ENCODE data around the gene HTR7. TPM values are rescaled to one million over a fixed set of nuclear protein-coding genes. Genes with fewer than 3 reads are reported as not detected.

The HTR7 gene
- total and polyA plus RNA-seq, 7 experiments from 2014 or later, result 0.11 to 0.32 (median 0.13) TPM; not detected in 4

GRCh38 chr10:90804354-90804753 lies 53.5 kb downstream of the HTR7 start:
- no peak overlapping the region for H3K4me3 ChIP-seq (ENCODE audit: low read length)
- Mint-ChIP-seq H3K27me3 (peaks cover 7 to 30% (median 17%) of the 10 kb centered on the region in 5 donors), H3K4me1 (no peaks in the 10 kb centered on the region), H3K27ac (no peak overlapping the region), H3K36me3 (no peaks in the 10 kb centered on the region), H3K9me3 (peaks cover 0 to 2% (median 0%) of the 10 kb centered on the region in 11 donors), H3K4me3 (no peak overlapping the region)
- no peaks in the 10 kb centered on the region for H3K4me1 ChIP-seq (ENCODE audit: control insufficient read depth in 2 of 2, insufficient read depth in 2 of 2, low read length in 2 of 2)
- POLR2A ChIA-PET, result no interaction called here
- no peak overlapping the region for H3K27ac ChIP-seq (ENCODE audit: low read depth, low read length)
- intact Hi-C loops (cut with micrococcal nuclease), result no loop called here
- no peaks in the 10 kb centered on the region for H3K9me3 ChIP-seq (ENCODE audit: control insufficient read depth in 2 of 3, low read length in 3 of 3)
- no peak for ATAC-seq
- H3K27me3 ChIP-seq (ENCODE audit: control insufficient read depth in 2 of 2, insufficient read depth in 2 of 2, low read length in 2 of 2), result no peaks in the 10 kb centered on the region
- no peak for DNase-seq
- CTCF ChIA-PET, result no interaction called here
- H3K36me3 ChIP-seq (ENCODE audit: control insufficient read depth in 2 of 3, insufficient read depth in 3 of 3, low read length in 3 of 3), result no peaks in the 10 kb centered on the region

GRCh38 chr10:90801608-90802007 lies 56.2 kb downstream of the HTR7 start:
- no peaks in the 10 kb centered on the region for H3K9me3 ChIP-seq (ENCODE audit: control insufficient read depth in 2 of 3, low read length in 3 of 3)
- H3K4me1 Mint-ChIP-seq, result no peaks in the 10 kb centered on the region
- ATAC-seq (no peak), DNase-seq (no peak)
- POLR2A ChIA-PET, result no interaction called here
- no peaks in the 10 kb centered on the region for H3K36me3 ChIP-seq (ENCODE audit: control insufficient read depth in 2 of 3, insufficient read depth in 3 of 3, low read length in 3 of 3)
- CTCF ChIA-PET, result no interaction called here
- no peaks in the 10 kb centered on the region for H3K27me3 ChIP-seq (ENCODE audit: control insufficient read depth in 2 of 2, insufficient read depth in 2 of 2, low read length in 2 of 2)
- peaks cover 0 to 4% (median 0%) of the 10 kb centered on the region in 11 donors for H3K9me3 Mint-ChIP-seq
- H3K4me3 ChIP-seq (ENCODE audit: low read length), result no peak overlapping the region
- intact Hi-C loops (cut with micrococcal nuclease), result no loop called here
- H3K27me3 Mint-ChIP-seq, result peaks cover 4 to 16% (median 12%) of the 10 kb centered on the region in 5 donors
- H3K4me1 ChIP-seq (ENCODE audit: control insufficient read depth in 2 of 2, insufficient read depth in 2 of 2, low read length in 2 of 2), result no peaks in the 10 kb centered on the region
- H3K4me3 Mint-ChIP-seq, result no peak overlapping the region
- no peak overlapping the region for H3K27ac ChIP-seq (ENCODE audit: low read depth, low read length)
- H3K36me3 Mint-ChIP-seq, result no peaks in the 10 kb centered on the region
- no peak overlapping the region for H3K27ac Mint-ChIP-seq

- H3K27me3 ChIP-seq (ENCODE audit: control insufficient read depth in 2 of 2, insufficient read depth in 2 of 2, low read length in 2 of 2), result no peaks in the 10 kb centered on the region
- DNase-seq (no peak), ATAC-seq (no peak)
- intact Hi-C loops (cut with micrococcal nuclease), result no loop called here
- no peaks in the 10 kb centered on the region for H3K36me3 ChIP-seq (ENCODE audit: control insufficient read depth in 2 of 3, insufficient read depth in 3 of 3, low read length in 3 of 3)
- peaks cover 0 to 6% (median 0%) of the 10 kb centered on the region in 5 donors for H3K36me3 Mint-ChIP-seq
- ChIA-PET CTCF (no interaction called here), POLR2A (no interaction called here)
- H3K4me3 ChIP-seq (ENCODE audit: low read length), result no peak overlapping the region
- no peak overlapping the region for H3K27ac ChIP-seq (ENCODE audit: low read depth, low read length)
- no peak overlapping the region for H3K27ac Mint-ChIP-seq
- H3K4me1 Mint-ChIP-seq, result no peaks in the 10 kb centered on the region
- H3K9me3 Mint-ChIP-seq, result peaks cover 2 to 10% (median 5%) of the 10 kb centered on the region in 11 donors
- H3K9me3 ChIP-seq (ENCODE audit: control insufficient read depth in 2 of 3, low read length in 3 of 3), result no peaks in the 10 kb centered on the region
- no peaks in the 10 kb centered on the region for H3K4me1 ChIP-seq (ENCODE audit: control insufficient read depth in 2 of 2, insufficient read depth in 2 of 2, low read length in 2 of 2)
- peaks cover 5 to 22% (median 12%) of the 10 kb centered on the region in 5 donors for H3K27me3 Mint-ChIP-seq
- H3K4me3 Mint-ChIP-seq, result no peak overlapping the region
Observed at GRCh38 chr10:90800232-90800796, 57.5 kb downstream of the HTR7 start.

- H3K27me3 ChIP-seq (ENCODE audit: control insufficient read depth in 2 of 2, insufficient read depth in 2 of 2, low read length in 2 of 2), result no peaks in the 10 kb centered on the region
- H3K36me3 Mint-ChIP-seq, result peaks cover 0 to 8% (median 0%) of the 10 kb centered on the region in 5 donors
- peak overlapping the region in 1 of 9 donors; percentile 21 for H3K27ac Mint-ChIP-seq
- ChIA-PET POLR2A (no interaction called here), CTCF (no interaction called here)
- H3K4me3 ChIP-seq (ENCODE audit: low read length), result no peak overlapping the region
- H3K4me1 Mint-ChIP-seq, result no peaks in the 10 kb centered on the region
- intact Hi-C loops (cut with micrococcal nuclease), result no loop called here
- H3K9me3 Mint-ChIP-seq, result peaks cover 2 to 11% (median 7%) of the 10 kb centered on the region in 11 donors
- ATAC-seq, result no peak
- H3K36me3 ChIP-seq (ENCODE audit: control insufficient read depth in 2 of 3, insufficient read depth in 3 of 3, low read length in 3 of 3), result no peaks in the 10 kb centered on the region
- no peak overlapping the region for H3K4me3 Mint-ChIP-seq
- H3K4me1 ChIP-seq (ENCODE audit: control insufficient read depth in 2 of 2, insufficient read depth in 2 of 2, low read length in 2 of 2), result no peaks in the 10 kb centered on the region
- no peak overlapping the region for H3K27ac ChIP-seq (ENCODE audit: low read depth, low read length)
- no peak for DNase-seq
- H3K27me3 Mint-ChIP-seq, result peaks cover 6 to 27% (median 15%) of the 10 kb centered on the region in 5 donors
- no peaks in the 10 kb centered on the region for H3K9me3 ChIP-seq (ENCODE audit: control insufficient read depth in 2 of 3, low read length in 3 of 3)
Observed at GRCh38 chr10:90799172-90799571, 58.7 kb downstream of the HTR7 start.

GRCh38 chr10:90798482-90798881 lies 59.4 kb downstream of the HTR7 start:
- intact Hi-C loops (cut with micrococcal nuclease), result no loop called here
- H3K4me3 Mint-ChIP-seq, result no peak overlapping the region
- no peaks in the 10 kb centered on the region for H3K4me1 Mint-ChIP-seq
- H3K27ac Mint-ChIP-seq, result no peak overlapping the region
- Histone ChIP-seq H3K27ac (ENCODE audit: low read depth, low read length) (no peak overlapping the region), H3K4me3 (ENCODE audit: low read length) (no peak overlapping the region), H3K27me3 (ENCODE audit: control insufficient read depth in 2 of 2, insufficient read depth in 2 of 2, low read length in 2 of 2) (no peaks in the 10 kb centered on the region), H3K36me3 (ENCODE audit: control insufficient read depth in 2 of 3, insufficient read depth in 3 of 3, low read length in 3 of 3) (no peaks in the 10 kb centered on the region), H3K4me1 (ENCODE audit: control insufficient read depth in 2 of 2, insufficient read depth in 2 of 2, low read length in 2 of 2) (no peaks in the 10 kb centered on the region), H3K9me3 (ENCODE audit: control insufficient read depth in 2 of 3, low read length in 3 of 3) (no peaks in the 10 kb centered on the region)
- H3K27me3 Mint-ChIP-seq, result peaks cover 9 to 26% (median 15%) of the 10 kb centered on the region in 5 donors
- H3K36me3 Mint-ChIP-seq, result peaks cover 0 to 8% (median 0%) of the 10 kb centered on the region in 5 donors
- ChIA-PET POLR2A (no interaction called here), CTCF (no interaction called here)
- ATAC-seq (no peak), DNase-seq (no peak)
- H3K9me3 Mint-ChIP-seq, result peaks cover 2 to 11% (median 7%) of the 10 kb centered on the region in 11 donors

GRCh38 chr10:90790422-90790821 lies 67.4 kb downstream of the HTR7 start:
- Histone ChIP-seq H3K4me1 (ENCODE audit: control insufficient read depth in 2 of 2, insufficient read depth in 2 of 2, low read length in 2 of 2) (no peaks in the 10 kb centered on the region), H3K27me3 (ENCODE audit: control insufficient read depth in 2 of 2, insufficient read depth in 2 of 2, low read length in 2 of 2) (no peaks in the 10 kb centered on the region), H3K36me3 (ENCODE audit: control insufficient read depth in 2 of 3, insufficient read depth in 3 of 3, low read length in 3 of 3) (no peaks in the 10 kb centered on the region), H3K27ac (ENCODE audit: low read depth, low read length) (no peak overlapping the region), H3K9me3 (ENCODE audit: control insufficient read depth in 2 of 3, low read length in 3 of 3) (no peaks in the 10 kb centered on the region), H3K4me3 (ENCODE audit: low read length) (no peak overlapping the region)
- intact Hi-C loops (cut with micrococcal nuclease), result no loop called here
- H3K27me3 Mint-ChIP-seq, result peaks cover 12 to 26% (median 18%) of the 10 kb centered on the region in 5 donors
- H3K36me3 Mint-ChIP-seq, result peaks cover 0 to 3% (median 0%) of the 10 kb centered on the region in 5 donors
- POLR2A ChIA-PET, result no interaction called here
- ATAC-seq, result no peak
- CTCF ChIA-PET, result no interaction called here
- DNase-seq, result no peak
- peaks cover 0 to 3% (median 0%) of the 10 kb centered on the region in 7 donors for H3K4me1 Mint-ChIP-seq
- H3K4me3 Mint-ChIP-seq, result no peak overlapping the region
- peaks cover 0 to 4% (median 2%) of the 10 kb centered on the region in 11 donors for H3K9me3 Mint-ChIP-seq
- H3K27ac Mint-ChIP-seq, result no peak overlapping the region

- H3K4me3 Mint-ChIP-seq, result no peak overlapping the region
- CTCF ChIA-PET, result no interaction called here
- H3K36me3 Mint-ChIP-seq, result no peaks in the 10 kb centered on the region
- no peaks in the 10 kb centered on the region for H3K9me3 Mint-ChIP-seq
- intact Hi-C loops (cut with micrococcal nuclease), result loop anchor here (1.0 to 5.0 kb wide), 4 partner anchors 38 to 1362 kb away; no protein-coding TSS in a partner anchor
- Histone ChIP-seq H3K4me1 (ENCODE audit: control insufficient read depth in 2 of 2, insufficient read depth in 2 of 2, low read length in 2 of 2) (no peaks in the 10 kb centered on the region), H3K9me3 (ENCODE audit: control insufficient read depth in 2 of 3, low read length in 3 of 3) (no peaks in the 10 kb centered on the region), H3K27ac (ENCODE audit: low read depth, low read length) (no peak overlapping the region), H3K4me3 (ENCODE audit: low read length) (no peak overlapping the region), H3K36me3 (ENCODE audit: control insufficient read depth in 2 of 3, insufficient read depth in 3 of 3, low read length in 3 of 3) (no peaks in the 10 kb centered on the region), H3K27me3 (ENCODE audit: control insufficient read depth in 2 of 2, insufficient read depth in 2 of 2, low read length in 2 of 2) (no peaks in the 10 kb centered on the region)
- POLR2A ChIA-PET, result no interaction called here
- H3K27ac Mint-ChIP-seq, result no peak overlapping the region
- H3K4me1 Mint-ChIP-seq, result peaks cover 0 to 3% (median 0%) of the 10 kb centered on the region in 7 donors
- DNase-seq (no peak), ATAC-seq (peak; percentile 48)
- peaks cover 7 to 16% (median 15%) of the 10 kb centered on the region in 5 donors for H3K27me3 Mint-ChIP-seq
Observed at GRCh38 chr10:90788968-90789367, 68.9 kb downstream of the HTR7 start.
